ENCODE results near the gene ACTL6B. TPM values are rescaled to one million over a fixed set of nuclear protein-coding genes. Genes with fewer than 3 reads are reported as not detected.

ACTL6B gene
- total and polyA plus RNA-seq, 2 of the 13 experiments (the other 11 are each of a cell fraction or from before 2014, with no cell fraction given), result not detected

DNA sequence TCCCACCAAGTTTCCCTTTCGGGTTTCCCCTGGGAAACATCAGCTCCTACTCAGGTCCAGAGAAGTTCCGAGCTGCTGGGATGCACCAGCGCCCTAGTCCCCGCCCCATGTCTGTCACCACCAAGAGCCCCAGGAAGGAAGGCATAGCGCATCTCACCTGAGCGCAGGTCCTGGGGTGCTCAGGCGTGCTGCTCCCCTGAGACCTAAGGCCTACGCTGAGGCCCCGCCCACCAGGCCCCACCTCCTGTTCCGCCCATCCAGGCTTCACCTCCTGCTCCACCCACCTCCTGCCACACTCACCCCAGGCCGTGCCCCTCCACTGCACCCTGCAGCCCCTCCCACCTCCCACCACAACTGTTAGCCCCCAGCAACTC, 13.7 kb downstream of the ACTL6B start (continued):
- TF ChIP-seq FOXC1 (CRISPR knock-in tag; IDR thresholded peaks at IDR 0.05; ENCODE audit: borderline replicate concordance) (0 out of 2 replicates have a peak, but pooled peaks have one; percentile 15), ZFX (CRISPR knock-in tag; IDR thresholded peaks at IDR 0.05; ENCODE audit: low read depth) (peak; percentile 71; the same call in 1 of the 2 replicates), TFAP4 (IDR thresholded peaks at IDR 0.05; ENCODE audit: borderline replicate concordance, low read depth) (peak; percentile 19; the same call in 1 of the 2 replicates)

- FAIRE-seq, result peak; percentile 56
- CTCF ChIA-PET (ENCODE audit: low intra/inter-chr PET ratio, low total read pairs), result no interaction called here
- Histone ChIP-seq H3K4me3 (replicated peaks in 1 of 3; ENCODE audit: insufficient read depth in 1 of 3, low read depth in 2 of 3, low read length in 3 of 3) (peak overlapping the region; percentile 57 to 84 (median 64)), H3K9ac (ENCODE audit: insufficient read depth, low read depth, low read length) (peak overlapping the region; percentile 75), H3K36me3 (replicated peaks in 1 of 2; ENCODE audit: control insufficient read depth in 1 of 2, insufficient read depth in 2 of 2, low read length in 2 of 2) (no peaks in the 10 kb centered on the region), H3K4me2 (ENCODE audit: low read depth, low read length) (peak overlapping the region; percentile 97), H3K27me3 (ENCODE audit: control insufficient read depth in 1 of 2, insufficient read depth in 2 of 2, low read length in 2 of 2) (peaks cover 5 to 14% of the 10 kb centered on the region in 2 experiments; a peak in 4 of 5 replicates), H3K4me1 (ENCODE audit: insufficient read depth, low read length) (peaks cover 41% of the 10 kb centered on the region), H2AFZ (ENCODE audit: low read length) (no peak overlapping the region), H3K27ac (ENCODE audit: extremely low read length, insufficient read depth, low read length) (peak overlapping the region; percentile 88), H3K79me2 (ENCODE audit: insufficient read depth, low read length) (no peaks in the 10 kb centered on the region), H4K20me1 (ENCODE audit: insufficient read depth, low read length) (no peaks in the 10 kb centered on the region), H3K9me3 (ENCODE audit: low read length) (no peaks in the 10 kb centered on the region)
- POLR2A ChIA-PET, result interaction anchor here (0.6 to 2.6 kb wide), 20 partner anchors 9 to 1421 kb away, joined by 3 to 17 read pairs (median 4); partner anchors contain the start of genes ACTL6B, FBXO24, GNB2 and LRCH4
- DNase-seq (ENCODE audit: low spot score), result peak; percentile 16
- 0% methylated on average over 5 of the region's 10 CpGs for WGBS (ENCODE audit: low lambda C conversion rate)
- peak; percentile 58 for ATAC-seq
- intact Hi-C loops (cut with micrococcal nuclease; ENCODE audit: unreplicated experiment) (loop anchor here (1.0 kb wide), 1 partner anchor 31 kb away; the partner anchor contains the start of gene GNB2), in situ Hi-C loops (cut with HindIII; ENCODE audit: extremely low pct_ligation_motif_present, low pct_unique_long_range_greater_than_20kb) (no loop called here)
- TSS peak; percentile 77 for BruUV-seq (replicated peaks)
- TF ChIP-seq, protein P1, sequence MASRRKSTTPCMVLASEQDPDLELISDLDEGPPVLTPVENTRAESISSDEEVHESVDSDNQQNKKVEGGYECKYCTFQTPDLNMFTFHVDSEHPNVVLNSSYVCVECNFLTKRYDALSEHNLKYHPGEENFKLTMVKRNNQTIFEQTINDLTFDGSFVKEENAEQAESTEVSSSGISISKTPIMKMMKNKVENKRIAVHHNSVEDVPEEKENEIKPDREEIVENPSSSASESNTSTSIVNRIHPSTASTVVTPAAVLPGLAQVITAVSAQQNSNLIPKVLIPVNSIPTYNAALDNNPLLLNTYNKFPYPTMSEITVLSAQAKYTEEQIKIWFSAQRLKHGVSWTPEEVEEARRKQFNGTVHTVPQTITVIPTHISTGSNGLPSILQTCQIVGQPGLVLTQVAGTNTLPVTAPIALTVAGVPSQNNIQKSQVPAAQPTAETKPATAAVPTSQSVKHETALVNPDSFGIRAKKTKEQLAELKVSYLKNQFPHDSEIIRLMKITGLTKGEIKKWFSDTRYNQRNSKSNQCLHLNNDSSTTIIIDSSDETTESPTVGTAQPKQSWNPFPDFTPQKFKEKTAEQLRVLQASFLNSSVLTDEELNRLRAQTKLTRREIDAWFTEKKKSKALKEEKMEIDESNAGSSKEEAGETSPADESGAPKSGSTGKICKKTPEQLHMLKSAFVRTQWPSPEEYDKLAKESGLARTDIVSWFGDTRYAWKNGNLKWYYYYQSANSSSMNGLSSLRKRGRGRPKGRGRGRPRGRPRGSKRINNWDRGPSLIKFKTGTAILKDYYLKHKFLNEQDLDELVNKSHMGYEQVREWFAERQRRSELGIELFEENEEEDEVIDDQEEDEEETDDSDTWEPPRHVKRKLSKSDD (CRISPR knock-in tag; IDR thresholded peaks at IDR 0.05; ENCODE audit: low read depth), result 0 out of 2 replicates have a peak, but pooled peaks have one; percentile 27
- TF ChIP-seq ONECUT2 (CRISPR knock-in tag; IDR thresholded peaks at IDR 0.05) (no peak), SPEN (CRISPR knock-in tag; IDR thresholded peaks at IDR 0.05; ENCODE audit: low read depth) (no peak), DNMT3B (CRISPR knock-in tag; conservative IDR thresholded peaks at IDR 0.05) (no peak), SIX1 (CRISPR knock-in tag; IDR thresholded peaks at IDR 0.05; ENCODE audit: borderline replicate concordance) (no peak), FOXK2 (IDR thresholded peaks at IDR 0.05) (no peak), TCF7 (IDR thresholded peaks at IDR 0.05; ENCODE audit: low read depth) (no peak), ZSCAN20 (CRISPR knock-in tag; IDR thresholded peaks at IDR 0.05; ENCODE audit: borderline replicate concordance) (no peak), ZNF598 (CRISPR knock-in tag; IDR thresholded peaks at IDR 0.05; ENCODE audit: borderline replicate concordance) (no peak), ZSCAN21 (CRISPR knock-in tag; IDR thresholded peaks at IDR 0.05; ENCODE audit: borderline replicate concordance) (0 out of 2 replicates have a peak, but pooled peaks have one; percentile 20), ZNF512 (CRISPR knock-in tag; IDR thresholded peaks at IDR 0.05) (no peak)
- TF ChIP-seq, protein P2, sequence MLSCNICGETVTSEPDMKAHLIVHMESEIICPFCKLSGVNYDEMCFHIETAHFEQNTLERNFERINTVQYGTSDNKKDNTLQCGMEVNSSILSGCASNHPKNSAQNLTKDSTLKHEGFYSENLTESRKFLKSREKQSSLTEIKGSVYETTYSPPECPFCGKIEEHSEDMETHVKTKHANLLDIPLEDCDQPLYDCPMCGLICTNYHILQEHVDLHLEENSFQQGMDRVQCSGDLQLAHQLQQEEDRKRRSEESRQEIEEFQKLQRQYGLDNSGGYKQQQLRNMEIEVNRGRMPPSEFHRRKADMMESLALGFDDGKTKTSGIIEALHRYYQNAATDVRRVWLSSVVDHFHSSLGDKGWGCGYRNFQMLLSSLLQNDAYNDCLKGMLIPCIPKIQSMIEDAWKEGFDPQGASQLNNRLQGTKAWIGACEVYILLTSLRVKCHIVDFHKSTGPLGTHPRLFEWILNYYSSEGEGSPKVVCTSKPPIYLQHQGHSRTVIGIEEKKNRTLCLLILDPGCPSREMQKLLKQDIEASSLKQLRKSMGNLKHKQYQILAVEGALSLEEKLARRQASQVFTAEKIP (CRISPR knock-in tag; IDR thresholded peaks at IDR 0.05; ENCODE audit: borderline replicate concordance), result no peak
These were observed 14.3 kb downstream of the ACTL6B start for GRCh38 chr7:100641860-100642533.
